ENCODE data around the gene ZFYVE1.
A peak's percentile ranks its signal among the peaks of the same experiment; 100 is the strongest.
"Not testable (repeated sequence)": the region's sequence is repeated elsewhere in the genome, so short reads cannot be mapped to it uniquely, and the experiment has no call there.

Gene ZFYVE1

GRCh38 chr14:72956741-72957140 lies 70.2 kb downstream of the ZFYVE1 start:
- DNase-seq = not testable (repeated sequence)

GRCh38 chr14:72952171-72952570 lies 74.7 kb downstream of the ZFYVE1 start:
- no peak for DNase-seq

GRCh38 chr14:72948481-72949138 lies 78.3 kb downstream of the ZFYVE1 start:
- peak in 1 of 2 experiments; percentile 55 for DNase-seq

GRCh38 chr14:72947366-72948160 lies 79.3 kb downstream of the ZFYVE1 start:
- no peak for DNase-seq

- DNase-seq = no peak
Measured at GRCh38 chr14:72946491-72946890, 80.4 kb downstream of the ZFYVE1 start.

- no peak for DNase-seq
Measured at GRCh38 chr14:72945356-72946027, 81.4 kb downstream of the ZFYVE1 start.

- no peak for DNase-seq
Measured at GRCh38 chr14:72943876-72944430, 83.0 kb downstream of the ZFYVE1 start.

- no peak for DNase-seq
Measured at GRCh38 chr14:72942934-72943333, 84.0 kb downstream of the ZFYVE1 start.

GRCh38 chr14:72941286-72941985 lies 85.5 kb downstream of the ZFYVE1 start:
- DNase-seq = no peak

- DNase-seq = no peak
Measured at GRCh38 chr14:72939630-72940029, 87.3 kb downstream of the ZFYVE1 start.

GRCh38 chr14:72932893-72933292 lies 94.0 kb downstream of the ZFYVE1 start:
- no peak for DNase-seq

- DNase-seq = no peak
Measured at GRCh38 chr14:72929316-72930080, 97.4 kb downstream of the ZFYVE1 start.

GRCh38 chr14:72928872-72929271 lies 98.0 kb downstream of the ZFYVE1 start:
- DNase-seq = no peak

- peak; percentile 98 for DNase-seq
Measured at GRCh38 chr14:72926292-72927028, 100.4 kb downstream of the ZFYVE1 start, which contains the start of gene DCAF4. DCAF4 (plus strand) TSS chr14:72926464; CDS start chr14:72937979, 11,515 bp downstream.

GRCh38 chr14:72925815-72926291 lies 101.1 kb downstream of the ZFYVE1 start:
- DNase-seq = no peak

- DNase-seq = no peak
Measured at GRCh38 chr14:72925171-72925759, 101.6 kb downstream of the ZFYVE1 start.

- DNase-seq = no peak
Measured at GRCh38 chr14:72924337-72924736, 102.6 kb downstream of the ZFYVE1 start.

- no peak for DNase-seq
Measured at GRCh38 chr14:72921396-72921795, 105.5 kb downstream of the ZFYVE1 start.

GRCh38 chr14:72920008-72920407 lies 106.9 kb downstream of the ZFYVE1 start:
- no peak for DNase-seq

Data from NCI-H526 (cell line).